HEK293 (cell line): ENCODE data around the gene ARL14EP.

Experiments used
- CTCF ChIP-seq: fragments of 450-650 bp; formaldehyde crosslinking; IDR thresholded peaks from 2 replicates; pipeline ENCODE4 v1.5.1; 2016; ENCODE audit warnings: missing biosample characterization, missing genetic modification characterization
- KLF9 ChIP-seq: fragments of 450-650 bp; formaldehyde crosslinking; IDR thresholded peaks from 2 replicates; pipeline ENCODE4 v1.5.1; 2016; ENCODE audit warnings: missing biosample characterization, missing genetic modification characterization, low read depth
- SCRT2 ChIP-seq: fragments of 450-650 bp; formaldehyde crosslinking; IDR thresholded peaks from 2 replicates; pipeline ENCODE4 v1.5.1; 2016; ENCODE audit warnings: missing biosample characterization, missing genetic modification characterization
- SETDB1 ChIP-seq: IDR thresholded peaks from one replicate; pipeline ENCODE4 v1.6.1; 2017; ENCODE audit warnings: mild to moderate bottlenecking, low read length, moderate library complexity, mixed read lengths; ENCODE audit not compliant: insufficient read length
- ZNF132 ChIP-seq: fragments of 450-650 bp; formaldehyde crosslinking; IDR thresholded peaks from 2 replicates; pipeline ENCODE4 v1.5.1; 2017; ENCODE audit warnings: missing biosample characterization, missing genetic modification characterization, borderline replicate concordance
- ZNF146 ChIP-seq: fragments of 450-650 bp; formaldehyde crosslinking; IDR thresholded peaks from 2 replicates; pipeline ENCODE4 v1.5.1; 2016; ENCODE audit warnings: missing biosample characterization, missing genetic modification characterization
- ZNF23 ChIP-seq: fragments of 450-650 bp; formaldehyde crosslinking; IDR thresholded peaks from 2 replicates; pipeline ENCODE4 v1.5.1; 2016; ENCODE audit warnings: missing biosample characterization, missing genetic modification characterization, borderline replicate concordance
- ZNF274 ChIP-seq, 2 experiments: fragments of 200-500 bp in 1 of 2; fragments of 450-650 bp in 1 of 2; sonication (Bioruptor generic) in 1 of 2; formaldehyde crosslinking in 1 of 2; IDR thresholded peaks; 2 replicates each; pipeline versions ENCODE4 v1.5.1 to v1.6.1; 2014 to 2016; ENCODE audit warnings: borderline replicate concordance in 1 of 2, inconsistent platforms in 1 of 2, low read length in 1 of 2, missing biosample characterization in 1 of 2, missing genetic modification characterization in 1 of 2
- ZNF394 ChIP-seq: fragments of 450-650 bp; formaldehyde crosslinking; IDR thresholded peaks from 2 replicates; pipeline ENCODE4 v1.5.1; 2016; ENCODE audit warnings: missing biosample characterization, missing genetic modification characterization, mild to moderate bottlenecking, moderate library complexity, borderline replicate concordance
- ZNF473 ChIP-seq: fragments of 450-650 bp; formaldehyde crosslinking; IDR thresholded peaks from 2 replicates; pipeline ENCODE4 v1.5.1; 2017; ENCODE audit warnings: missing biosample characterization, missing genetic modification characterization

- no peak for TF ChIP-seq ZNF394 (tag by site-specific recombination)
- TF ChIP-seq CTCF (tag by site-specific recombination): no peak
- TF ChIP-seq ZNF23 (tag by site-specific recombination): no peak
- TF ChIP-seq SCRT2: no peak
- no peak for TF ChIP-seq ZNF132 (tag by site-specific recombination)
- TF ChIP-seq ZNF146 (tag by site-specific recombination): no peak
- TF ChIP-seq ZNF473 (tag by site-specific recombination): no peak
- TF ChIP-seq ZNF274 (IDR thresholded peaks at IDR 0.05; ENCODE audit: low read length): no peak
- no peak for TF ChIP-seq ZNF274 (tag by site-specific recombination; IDR thresholded peaks at IDR 0.05; ENCODE audit: borderline replicate concordance)
- no peak for TF ChIP-seq SETDB1
- TF ChIP-seq KLF9 (tag by site-specific recombination): no peak
These were observed 3.3 kb downstream of the ARL14EP start for GRCh38 chr11:30326114-30326778.
